Ectodermal cell (in vitro differentiated cells): ENCODE data around the gene MRFAP1L1.
A peak's percentile ranks its signal among the peaks of the same experiment; 100 is the strongest.

Experiments used
- H3K27ac ChIP-seq: 2 replicates; pipeline ENCODE4 v1.7.0; 2013; ENCODE audit warnings: mild to moderate bottlenecking, low read depth, low read length; ENCODE audit not compliant: insufficient read depth, poor library complexity, severe bottlenecking
- H3K27me3 ChIP-seq: 2 replicates; pipeline ENCODE4 v1.7.0; 2013; ENCODE audit warnings: mild to moderate bottlenecking, low read length; ENCODE audit not compliant: insufficient read depth, control insufficient read depth, poor library complexity, severe bottlenecking
- H3K36me3 ChIP-seq: one replicate; pipeline ENCODE4 v1.7.0; 2013; ENCODE audit warnings: low read length; ENCODE audit not compliant: control insufficient read depth, insufficient read depth
- H3K4me1 ChIP-seq: one replicate; pipeline ENCODE4 v1.7.0; 2013; ENCODE audit warnings: low read length; ENCODE audit not compliant: control insufficient read depth, insufficient read depth
- H3K4me3 ChIP-seq: 2 replicates; pipeline ENCODE4 v1.7.0; 2013; ENCODE audit warnings: low read depth, low read length, control low read depth; ENCODE audit not compliant: insufficient read depth
- H3K9me3 ChIP-seq: 2 replicates; pipeline ENCODE4 v1.7.0; 2013; ENCODE audit warnings: mild to moderate bottlenecking, low read length, moderate library complexity; ENCODE audit not compliant: control insufficient read depth
- WGBS, 2 experiments: methylation state at CpG; one replicate each; pipeline ENCODE4 v1.1.7; 2013; ENCODE audit warnings: missing lambda C conversion rate in 2 of 2; 5-methylcytosine and 5-hydroxymethylcytosine counted together

MRFAP1L1 gene

DNA sequence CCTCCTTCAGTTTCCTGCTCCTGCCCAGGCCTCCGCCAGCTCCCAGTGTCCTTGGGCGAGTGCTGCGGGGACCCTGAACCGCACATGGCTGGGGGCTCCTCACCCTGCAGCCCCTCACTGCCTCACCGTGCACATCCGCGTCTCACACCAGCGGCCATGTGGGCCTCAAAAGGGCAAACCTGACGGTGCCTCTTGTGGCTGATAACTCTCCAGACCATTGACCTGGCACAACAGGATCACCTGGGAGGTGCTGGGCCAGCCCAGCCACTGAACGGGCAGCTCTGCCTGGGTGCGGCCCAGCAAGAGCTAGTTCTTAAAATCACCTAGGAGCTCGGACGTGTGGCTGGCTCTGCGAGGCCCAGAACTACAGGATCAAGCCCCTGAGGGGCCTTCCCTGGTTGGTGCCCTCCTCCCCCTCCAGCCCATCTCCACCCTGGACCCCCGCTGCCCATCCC, 20.1 kb downstream of the MRFAP1L1 start:
- Histone ChIP-seq H3K27me3 (no peaks in the 10 kb centered on the region), H3K9me3 (no peaks in the 10 kb centered on the region), H3K4me1 (peaks cover 5% of the 10 kb centered on the region), H3K4me3 (no peak overlapping the region), H3K36me3 (no peaks in the 10 kb centered on the region), H3K27ac (peak overlapping the region; percentile 27)
- WGBS, 2 experiments: 86 to 87% methylated on average over 15 of the region's 15 CpGs

DNA sequence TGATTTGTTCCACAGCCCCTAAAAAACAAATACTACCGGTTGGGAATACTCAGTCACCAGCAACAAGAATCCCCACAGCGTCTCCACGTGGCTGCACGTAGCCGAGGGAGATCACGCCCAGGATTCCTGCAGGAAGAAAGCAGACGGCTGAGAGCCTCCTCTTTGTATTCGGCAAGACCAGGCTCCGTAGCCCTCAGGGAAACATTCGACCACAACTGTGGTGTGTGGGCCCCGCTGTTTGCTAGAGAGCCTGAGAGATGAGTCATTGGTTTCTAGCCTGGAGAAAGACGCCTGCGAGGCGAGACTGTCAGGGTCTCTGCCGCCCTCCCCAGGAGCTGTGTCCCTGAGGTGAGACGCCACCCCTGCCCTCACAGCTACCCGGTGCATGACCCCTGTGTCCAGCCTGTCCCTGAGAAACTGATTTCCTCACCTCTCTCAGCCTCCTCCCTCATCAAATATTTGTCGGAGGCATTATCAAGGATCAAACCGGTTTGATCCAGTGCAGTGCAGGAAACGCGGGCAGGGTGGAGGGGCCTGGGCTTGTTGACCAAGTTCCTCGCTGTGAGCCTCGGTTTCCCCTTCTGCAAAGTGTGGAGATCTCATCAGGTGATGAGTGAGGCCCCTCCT, 20.7 kb downstream of the MRFAP1L1 start:
- H3K4me1 ChIP-seq: peaks cover 5% of the 10 kb centered on the region
- no peaks in the 10 kb centered on the region for H3K36me3 ChIP-seq
- 52 to 54% methylated on average over 23 of the region's 23 CpGs for WGBS, 2 experiments
- H3K27me3 ChIP-seq: no peaks in the 10 kb centered on the region
- no peaks in the 10 kb centered on the region for H3K9me3 ChIP-seq
- H3K27ac ChIP-seq: peak overlapping the region; percentile 27
- H3K4me3 ChIP-seq: no peak overlapping the region

DNA sequence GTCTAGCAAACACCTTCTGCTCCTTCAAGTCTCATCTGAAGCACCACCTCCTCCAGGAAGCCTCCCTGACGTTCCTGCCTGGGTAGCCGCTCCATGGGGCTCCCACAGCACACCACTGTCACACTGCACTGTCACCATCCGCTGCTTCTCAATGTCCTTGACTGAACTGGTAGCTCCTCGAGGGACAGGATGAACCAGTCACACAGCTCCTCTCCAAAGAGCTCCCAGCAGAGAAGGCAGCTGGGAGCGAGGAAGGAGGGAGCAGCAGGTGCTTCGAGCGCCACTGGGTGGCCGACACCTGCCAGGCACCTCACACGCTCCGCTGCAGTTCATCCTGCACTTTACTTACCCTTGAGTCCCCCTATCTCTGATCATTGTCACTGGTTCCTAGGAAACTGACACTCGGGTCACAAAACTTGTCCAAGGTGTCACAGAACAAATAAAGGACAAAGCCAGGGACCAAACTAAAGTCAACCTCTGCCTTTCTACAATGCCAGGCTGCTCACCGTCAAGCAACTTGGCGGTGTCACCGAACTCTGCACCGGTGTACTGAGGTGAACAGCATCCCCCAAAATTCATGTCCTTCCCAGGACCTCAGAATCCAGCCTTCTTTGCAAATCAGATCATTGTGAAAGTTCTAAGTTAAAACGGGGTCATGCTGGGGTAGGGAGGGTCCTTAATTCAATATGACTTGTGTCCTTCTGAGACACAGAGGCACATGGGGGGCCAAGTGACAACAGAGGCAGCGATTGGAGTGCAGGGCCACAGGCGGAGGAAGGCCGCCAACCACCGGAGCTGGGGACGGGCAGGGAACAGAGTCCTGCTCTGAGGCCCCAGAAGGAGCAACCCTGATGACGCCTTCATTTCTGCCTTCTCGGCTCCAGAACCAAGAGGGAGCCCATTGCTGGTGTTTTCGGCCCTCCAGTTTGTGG, 21.5 kb downstream of the MRFAP1L1 start:
- H3K9me3 ChIP-seq: no peaks in the 10 kb centered on the region
- no peak overlapping the region for H3K27ac ChIP-seq
- H3K4me1 ChIP-seq: peaks cover 5% of the 10 kb centered on the region
- H3K4me3 ChIP-seq: no peak overlapping the region
- WGBS, 2 experiments: 83 to 85% methylated on average over 24 of the region's 24 CpGs
- H3K36me3 ChIP-seq: no peaks in the 10 kb centered on the region
- H3K27me3 ChIP-seq: no peaks in the 10 kb centered on the region

DNA sequence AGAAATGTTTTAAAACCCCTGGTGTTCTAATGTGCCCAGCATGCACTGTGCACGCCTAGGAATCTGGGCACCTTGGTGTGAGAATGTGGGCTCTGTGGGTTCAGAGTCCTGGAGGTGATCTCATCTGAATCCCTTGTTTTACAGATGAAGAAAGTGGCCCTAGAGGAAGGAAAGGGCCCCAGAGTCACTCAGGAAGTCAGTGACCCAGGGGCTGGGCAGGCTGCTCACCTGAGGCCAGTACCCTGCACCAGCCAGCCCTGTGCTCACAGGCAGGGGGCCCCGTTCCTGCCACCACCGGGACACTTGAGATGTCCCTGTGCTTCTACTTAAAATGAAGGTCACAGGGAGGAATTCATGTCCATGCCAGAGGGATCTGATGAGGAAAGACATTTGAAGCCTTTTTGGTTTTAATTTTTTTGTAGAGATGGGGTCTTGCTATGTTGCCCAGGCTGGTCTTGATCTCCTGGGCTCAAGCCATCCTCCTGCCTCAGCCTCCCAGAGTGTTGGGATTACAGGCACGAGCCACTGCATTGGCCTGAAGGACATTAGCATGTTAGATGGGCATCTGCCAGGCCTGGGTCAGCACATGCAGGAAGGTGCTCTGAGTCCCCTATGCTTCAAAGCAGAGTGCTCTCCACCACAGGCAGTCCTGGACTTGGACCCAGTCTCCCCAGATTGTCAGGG, 23.4 kb downstream of the MRFAP1L1 start:
- no peak overlapping the region for H3K4me3 ChIP-seq
- WGBS, 2 experiments: 88 to 90% methylated on average over 4 of the region's 4 CpGs
- no peak overlapping the region for H3K27ac ChIP-seq
- no peaks in the 10 kb centered on the region for H3K36me3 ChIP-seq
- peaks cover 5% of the 10 kb centered on the region for H3K4me1 ChIP-seq
- no peaks in the 10 kb centered on the region for H3K9me3 ChIP-seq
- no peaks in the 10 kb centered on the region for H3K27me3 ChIP-seq

DNA sequence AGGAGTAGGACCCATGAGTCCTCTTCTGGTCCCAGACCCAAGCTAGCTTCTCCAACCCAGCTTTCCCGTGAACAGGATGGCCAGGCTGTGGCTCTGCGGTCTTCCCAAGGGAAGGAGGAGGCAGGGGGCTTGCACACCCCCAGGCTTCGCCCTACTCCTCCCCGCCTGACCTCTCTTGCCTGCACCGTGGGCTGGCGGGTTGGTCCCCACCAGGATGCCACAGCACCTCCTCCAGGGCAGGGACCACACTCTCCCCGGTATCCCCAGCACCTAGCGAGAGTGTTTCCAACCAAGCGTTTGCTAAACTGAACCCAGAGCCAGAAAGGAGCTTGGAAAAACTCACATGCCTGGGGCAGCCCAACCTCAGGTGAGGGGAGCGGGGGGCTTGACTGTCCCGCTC, 25.0 kb downstream of the MRFAP1L1 start:
- 88 to 93% methylated on average over 11 of the region's 11 CpGs for WGBS, 2 experiments
- H3K27ac ChIP-seq: no peak overlapping the region
- no peaks in the 10 kb centered on the region for H3K36me3 ChIP-seq
- no peaks in the 10 kb centered on the region for H3K27me3 ChIP-seq
- H3K4me1 ChIP-seq: peaks cover 5% of the 10 kb centered on the region
- H3K9me3 ChIP-seq: no peaks in the 10 kb centered on the region
- no peak overlapping the region for H3K4me3 ChIP-seq

DNA sequence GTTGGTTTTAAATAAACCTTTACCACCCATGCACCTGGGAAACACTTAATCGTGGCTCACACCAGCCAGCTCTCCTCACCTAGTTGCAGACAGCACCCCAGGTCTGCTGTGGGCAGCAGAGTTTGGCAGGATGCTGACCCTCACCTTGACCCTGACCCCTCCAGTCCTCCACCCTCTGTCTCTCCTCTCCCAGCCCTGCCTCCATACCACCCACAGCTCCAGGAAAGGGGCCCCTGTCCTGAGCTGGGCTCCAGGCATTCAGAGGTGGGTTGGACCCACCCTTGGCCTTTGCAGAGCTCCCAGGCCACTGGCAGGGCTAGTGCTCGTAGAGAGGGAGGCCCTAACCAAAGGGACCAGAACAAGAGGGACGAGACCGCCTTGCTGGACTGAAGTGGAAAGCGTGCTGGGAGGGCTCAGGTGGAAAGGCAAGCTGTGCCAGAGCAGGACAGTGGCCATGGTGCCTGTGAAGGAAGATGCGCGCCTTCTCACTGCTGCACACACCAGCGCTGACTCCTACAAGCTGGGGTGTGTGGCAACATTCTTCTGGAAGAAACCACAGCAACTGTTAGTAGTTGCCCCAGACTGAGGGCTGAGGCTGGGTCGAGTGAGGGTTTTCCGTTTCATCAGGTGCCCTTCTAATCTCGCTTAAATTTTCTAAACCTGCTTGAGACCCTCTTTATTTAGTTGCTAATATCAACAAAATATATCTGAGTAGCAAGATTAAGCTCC, 26.6 kb downstream of the MRFAP1L1 start:
- H3K27ac ChIP-seq: no peak overlapping the region
- no peaks in the 10 kb centered on the region for H3K4me1 ChIP-seq
- H3K9me3 ChIP-seq: no peaks in the 10 kb centered on the region
- 92 to 94% methylated on average over 10 to 11 of the region's 11 CpGs for WGBS, 2 experiments
- no peak overlapping the region for H3K4me3 ChIP-seq
- no peaks in the 10 kb centered on the region for H3K27me3 ChIP-seq
- no peaks in the 10 kb centered on the region for H3K36me3 ChIP-seq

DNA sequence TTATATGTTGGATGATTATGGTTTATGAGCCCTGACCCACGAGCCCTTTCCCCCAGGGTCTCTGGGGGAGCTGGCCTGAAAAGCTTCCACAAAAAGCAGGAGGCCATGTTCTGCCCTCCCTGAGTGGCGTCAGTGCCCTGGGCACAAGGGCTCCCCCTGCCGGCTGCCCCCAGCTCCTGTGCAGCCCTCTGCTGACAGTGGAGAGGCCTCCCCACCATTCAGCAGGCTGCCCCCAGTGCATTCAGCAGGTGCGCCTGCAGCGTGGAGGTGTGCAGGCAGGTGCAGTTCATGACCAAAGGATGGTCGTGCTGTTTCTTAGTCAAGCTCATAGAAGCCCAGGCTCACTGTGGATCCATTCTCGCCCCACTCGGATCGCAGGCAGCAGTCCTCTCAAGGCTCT, 28.5 kb downstream of the MRFAP1L1 start:
- H3K4me3 ChIP-seq: no peak overlapping the region
- no peak overlapping the region for H3K27ac ChIP-seq
- peaks cover 4% of the 10 kb centered on the region for H3K4me1 ChIP-seq
- no peaks in the 10 kb centered on the region for H3K9me3 ChIP-seq
- no peaks in the 10 kb centered on the region for H3K27me3 ChIP-seq
- WGBS, 2 experiments: 93 to 94% methylated on average over 9 of the region's 9 CpGs
- H3K36me3 ChIP-seq: no peaks in the 10 kb centered on the region

DNA sequence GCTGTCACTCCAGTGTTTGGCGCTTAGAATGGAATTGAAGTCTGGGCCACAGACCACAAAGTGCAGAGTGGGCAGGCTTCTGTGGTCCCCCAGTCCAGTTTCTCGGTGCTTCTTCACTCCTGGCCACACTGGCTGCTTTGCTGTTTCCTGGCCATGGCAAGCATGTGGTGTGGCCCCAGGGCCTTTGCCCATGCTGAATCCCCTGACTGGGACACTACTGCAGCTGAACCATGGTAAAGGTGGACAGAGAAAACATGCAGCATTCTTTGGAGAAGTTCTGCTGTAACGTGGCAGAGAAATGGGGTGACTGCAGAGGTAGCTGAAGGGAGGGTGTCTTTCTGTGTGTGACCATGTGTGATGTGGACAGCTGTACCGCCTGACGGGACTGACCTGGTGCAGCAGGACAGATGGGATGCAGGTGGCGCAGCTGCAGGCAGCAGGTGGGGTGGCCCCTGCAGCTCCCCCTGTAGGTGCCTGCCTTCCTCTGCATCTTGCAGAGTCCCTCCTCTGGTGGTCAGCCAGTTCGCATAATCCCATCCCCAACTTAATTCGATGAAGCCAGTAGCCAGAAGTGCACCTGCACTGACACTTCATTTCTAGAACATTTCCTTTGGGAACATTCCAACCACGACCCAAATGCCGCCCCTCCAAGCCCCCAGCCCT, 29.2 kb downstream of the MRFAP1L1 start:
- whole genome bisulfite sequencing, 2 experiments: 86 to 88% methylated on average over 10 of the region's 10 CpGs
- H3K4me3 ChIP-seq: no peak overlapping the region
- H3K9me3 ChIP-seq: no peaks in the 10 kb centered on the region
- H3K4me1 ChIP-seq: peaks cover 7% of the 10 kb centered on the region
- no peaks in the 10 kb centered on the region for H3K36me3 ChIP-seq
- H3K27me3 ChIP-seq: no peaks in the 10 kb centered on the region
- H3K27ac ChIP-seq: no peak overlapping the region

DNA sequence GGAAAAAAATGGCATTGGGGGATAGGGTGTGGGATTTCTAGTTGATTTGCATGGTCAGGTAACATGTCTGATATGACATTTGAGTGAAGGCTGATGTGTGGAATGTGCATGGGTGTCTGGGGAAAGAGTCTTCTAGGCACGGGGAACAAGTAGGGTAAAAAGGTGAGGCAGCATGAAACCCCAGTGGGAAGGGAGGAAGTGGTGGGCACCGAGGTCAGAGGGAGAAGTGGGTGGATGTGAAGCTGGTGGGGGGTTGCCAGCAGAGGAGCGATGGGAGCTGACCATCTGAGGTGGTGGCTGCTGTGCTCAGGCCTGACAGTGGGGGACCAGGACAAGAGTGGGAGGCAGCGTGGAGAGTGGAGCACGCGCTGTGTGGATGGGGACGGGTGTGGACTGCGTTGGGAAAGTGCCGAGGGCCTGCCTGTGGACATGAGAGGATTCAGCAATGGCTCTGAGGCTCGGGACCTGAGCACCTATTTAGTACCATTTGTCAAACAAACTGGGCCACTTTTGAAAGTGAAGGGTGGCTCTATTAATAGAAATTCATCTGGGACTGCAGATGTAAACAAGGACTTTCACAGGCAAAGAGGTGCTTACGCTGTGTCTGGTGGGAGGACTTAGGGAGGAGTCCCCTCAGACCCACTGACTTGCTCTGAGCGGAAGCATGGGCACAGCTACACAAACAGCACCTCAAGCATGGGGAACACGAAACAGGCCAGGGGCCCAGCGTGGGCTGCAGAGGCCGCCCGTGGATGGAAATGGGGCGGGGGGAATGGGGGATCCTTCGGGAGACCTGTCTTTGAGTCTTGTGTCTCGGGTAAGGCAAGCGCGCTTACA, 32.7 kb downstream of the MRFAP1L1 start:
- Histone ChIP-seq H3K4me1 (peaks cover 15% of the 10 kb centered on the region), H3K27ac (no peak overlapping the region), H3K9me3 (no peaks in the 10 kb centered on the region), H3K4me3 (no peak overlapping the region), H3K27me3 (no peaks in the 10 kb centered on the region), H3K36me3 (no peaks in the 10 kb centered on the region)
- 96 to 97% methylated on average over 18 to 19 of the region's 21 CpGs for WGBS, 2 experiments
